ENCODE results near the gene MRPS14. TPM values are rescaled to one million over a fixed set of nuclear protein-coding genes. Genes with fewer than 3 reads are reported as not detected.

The MRPS14 gene
- total RNA-seq, 1 experiment from 2014 or later, result 29.4 TPM

- Histone ChIP-seq H3K79me2 (ENCODE audit: insufficient read depth, low read length) (no peaks in the 10 kb centered on the region), H3K36me3 (ENCODE audit: control insufficient read depth in 1 of 2, insufficient read depth in 2 of 2, low read length in 2 of 2) (no peaks in the 10 kb centered on the region), H3K4me3 (replicated peaks in 1 of 2; ENCODE audit: low read depth in 1 of 2, low read length in 2 of 2) (no peak overlapping the region), H3K4me1 (ENCODE audit: control insufficient read depth in 1 of 2, insufficient read depth in 2 of 2, low read length in 2 of 2) (peaks cover 0 to 2% of the 10 kb centered on the region in 2 experiments; a peak in 1 of 4 replicates), H3K9me3 (ENCODE audit: control insufficient read depth in 1 of 2, insufficient read depth in 1 of 2, low read depth in 1 of 2, low read length in 2 of 2) (no peaks in the 10 kb centered on the region), H3K9me2 (ENCODE audit: insufficient read depth) (no peaks in the 10 kb centered on the region), H3K9ac (ENCODE audit: low read length) (no peak overlapping the region), H3K27ac (ENCODE audit: low read depth, low read length) (no peak overlapping the region), H3K27me3 (ENCODE audit: insufficient read depth, low read length) (no peaks in the 10 kb centered on the region), H4K20me1 (ENCODE audit: insufficient read depth) (no peaks in the 10 kb centered on the region), H2AFZ (ENCODE audit: low read depth, low read length, poor library complexity, severe bottlenecking) (no peak overlapping the region), H3K4me2 (ENCODE audit: low read length) (no peak overlapping the region)
- BruUV-seq (replicated peaks), result no TSS peak
- TF ChIP-seq REST (IDR thresholded peaks at IDR 0.05; ENCODE audit: low read depth), result no peak
- no peak for TF ChIP-seq JUND (IDR thresholded peaks at IDR 0.05)
- TF ChIP-seq ZNF274 (IDR thresholded peaks at IDR 0.05; ENCODE audit: low read depth, low read length), result no peak
- no peak for TF ChIP-seq ZBTB33 (IDR thresholded peaks at IDR 0.05; ENCODE audit: extremely low read depth, insufficient replicate concordance, low read length)
- no peak for TF ChIP-seq EZH2phosphoT487 (IDR thresholded peaks at IDR 0.05; ENCODE audit: borderline replicate concordance)
- no peak for TF ChIP-seq TCF7L2 (IDR thresholded peaks at IDR 0.05; ENCODE audit: borderline replicate concordance, extremely low read depth, insufficient read depth, insufficient read length)
- intact Hi-C loops (cut with micrococcal nuclease), result no loop called here
- ChIA-PET POLR2A (no interaction called here), RAD21 (ENCODE audit: low non-redundant PET in 1 of 2, low total read pairs in 2 of 2, uncharacterized antibody in 2 of 2, unreplicated experiment in 2 of 2) (no interaction called here), CTCF (no interaction called here)
- ATAC-seq (no peak), DNase-seq (ENCODE audit: low read depth, low spot score) (no peak)
Measured at GRCh38 chr1:174966008-174966572, 57.1 kb downstream of the MRPS14 start.

All from HCT116 (cell line).